Measurements from ENCODE around the gene CACNA1B.

CACNA1B gene

DNA sequence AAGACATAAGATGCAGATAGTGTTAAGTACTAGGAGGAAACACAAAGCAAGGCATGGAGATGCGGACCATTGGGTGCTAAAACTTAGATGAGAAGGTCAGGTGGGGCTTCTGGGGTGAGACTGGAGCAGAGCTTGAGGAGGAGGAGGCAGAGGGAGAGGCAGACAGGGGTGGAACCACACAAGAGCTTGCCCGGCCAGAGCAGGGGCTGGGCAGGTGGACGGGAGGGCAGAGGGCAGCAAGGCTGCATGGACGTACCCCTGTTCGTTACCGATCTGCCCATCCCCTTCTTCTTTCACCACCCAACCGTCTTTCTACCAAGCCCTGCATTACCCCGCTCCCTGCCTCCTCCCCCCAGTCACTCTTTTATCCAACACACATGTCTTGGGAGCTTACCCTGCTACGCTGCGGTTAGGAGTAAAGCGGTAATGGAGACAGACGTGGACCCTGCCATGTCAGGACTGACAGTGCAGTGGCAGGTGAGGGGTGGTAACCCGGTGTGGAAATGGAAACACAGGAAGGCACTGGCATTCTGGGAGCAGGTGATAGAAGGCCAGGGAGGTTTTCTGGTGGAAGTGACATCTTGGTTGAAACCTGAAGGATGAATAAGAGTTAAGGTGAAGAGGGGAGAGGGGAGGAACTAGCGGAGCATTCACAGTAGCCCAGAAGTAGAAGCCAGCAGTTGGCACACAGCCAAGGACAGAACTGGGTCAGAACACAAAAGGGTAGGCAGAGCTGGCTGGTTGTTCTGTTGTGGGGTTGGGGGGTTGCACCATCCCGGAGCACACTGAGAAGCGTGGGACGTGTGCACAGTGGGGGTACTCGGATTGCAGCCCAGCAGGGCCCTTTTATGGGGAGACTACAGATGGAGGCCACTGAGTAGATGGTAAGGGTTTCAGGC is 167.2 kb downstream of the CACNA1B start:
- no peak for DNase-seq

DNA sequence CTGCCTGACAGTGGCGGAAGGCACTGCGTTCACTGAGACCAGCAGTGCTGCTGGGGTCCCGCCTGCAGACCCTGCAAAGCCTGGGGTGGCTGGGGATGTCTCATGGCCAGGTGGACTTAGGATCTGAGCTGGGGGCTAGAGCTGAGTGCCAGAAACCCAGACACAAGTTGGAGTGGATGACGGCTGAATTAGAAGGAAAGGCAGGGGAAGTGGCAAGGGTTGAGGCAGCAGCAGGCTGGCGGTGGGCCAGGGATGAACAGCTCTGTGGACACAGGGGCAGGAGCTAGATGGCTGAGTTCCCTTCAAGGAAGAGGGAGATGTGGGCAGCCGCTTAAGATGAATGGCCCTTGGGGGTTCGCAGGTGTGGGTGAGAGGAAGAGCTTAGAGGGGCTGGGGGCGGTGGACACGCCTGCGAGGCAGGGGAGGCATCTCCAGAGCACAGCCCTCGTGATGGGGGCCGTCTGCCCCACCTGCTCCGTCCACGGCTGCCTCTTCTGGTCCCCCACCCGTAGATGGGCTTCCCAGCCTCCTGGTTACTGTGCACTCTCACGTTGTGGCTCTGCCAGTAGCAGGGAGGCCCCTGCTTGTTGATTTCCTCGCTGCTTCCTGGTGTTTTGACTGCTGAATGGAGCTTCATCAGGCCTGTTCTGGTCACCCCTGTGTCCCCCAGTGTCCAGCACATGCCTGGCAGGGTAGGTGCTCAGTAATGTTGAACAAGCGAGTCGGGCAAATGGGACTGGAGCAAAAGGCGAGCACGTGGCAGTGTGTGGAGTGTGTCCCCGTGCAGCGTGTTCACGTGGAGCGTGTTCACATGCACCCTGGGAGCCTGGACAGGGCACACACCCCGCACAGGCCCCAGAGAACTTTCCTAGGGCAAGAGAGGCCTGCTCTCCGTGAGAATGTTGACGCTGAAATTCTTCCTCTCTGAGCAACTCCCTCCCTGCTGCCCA is 168.2 kb downstream of the CACNA1B start:
- no peak for DNase-seq

DNA sequence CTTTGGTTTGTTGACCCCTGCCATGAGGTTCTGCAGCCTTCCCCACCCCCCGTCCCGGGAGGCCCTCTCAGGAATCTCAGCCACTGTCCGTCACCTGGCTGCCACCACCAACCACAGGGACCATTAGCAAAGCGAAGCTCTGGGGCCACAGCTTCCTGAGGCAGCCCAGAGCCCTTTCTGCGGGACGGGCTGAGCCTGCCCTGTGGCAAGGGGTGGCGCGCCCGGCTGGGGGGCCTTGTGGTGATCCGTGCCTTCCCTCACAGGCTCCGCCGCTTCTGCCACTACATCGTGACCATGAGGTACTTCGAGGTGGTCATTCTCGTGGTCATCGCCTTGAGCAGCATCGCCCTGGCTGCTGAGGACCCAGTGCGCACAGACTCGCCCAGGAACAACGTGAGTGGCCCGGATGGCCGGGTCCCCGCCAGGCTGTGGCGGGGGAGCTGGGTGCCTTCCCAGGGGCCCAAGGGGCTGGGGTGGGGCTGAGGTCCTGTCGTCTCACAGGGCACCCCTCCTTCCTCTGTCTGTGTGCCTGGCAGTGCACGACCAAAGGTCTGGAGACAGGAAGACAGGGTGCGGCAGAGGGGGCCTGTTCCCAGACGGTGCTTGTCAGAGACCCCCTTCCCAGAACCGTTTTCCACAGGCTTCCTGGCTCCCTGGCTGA is 169.2 kb downstream of the CACNA1B start:
- DNase-seq = no peak

DNA sequence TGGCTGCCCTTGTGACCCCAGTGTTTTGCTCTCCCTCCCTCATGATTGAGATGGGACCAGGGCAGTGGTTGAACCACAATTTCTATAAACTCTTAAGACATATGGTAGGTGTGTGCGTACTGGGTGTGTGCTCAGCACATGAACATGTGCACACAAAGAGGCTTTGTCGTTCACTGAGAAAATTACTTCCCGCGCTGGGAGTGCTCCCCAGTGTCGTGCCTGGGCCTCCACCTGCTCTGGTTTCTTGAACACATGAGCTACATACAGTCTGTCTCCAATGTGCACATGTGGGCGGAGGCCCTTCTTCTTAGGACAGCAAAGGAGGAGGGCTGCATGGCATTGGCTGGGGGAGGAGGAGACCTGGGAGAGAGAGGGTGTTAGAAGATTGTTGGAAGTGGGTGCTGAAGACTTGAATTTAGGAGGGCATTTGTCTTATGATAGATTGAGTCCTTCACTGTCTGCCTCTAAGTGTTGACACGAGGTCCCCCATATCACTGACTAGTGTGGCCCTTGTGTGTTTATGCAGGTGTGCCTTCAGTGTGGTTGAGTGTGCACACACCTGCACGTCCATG is 170.0 kb downstream of the CACNA1B start:
- DNase-seq = no peak

DNA sequence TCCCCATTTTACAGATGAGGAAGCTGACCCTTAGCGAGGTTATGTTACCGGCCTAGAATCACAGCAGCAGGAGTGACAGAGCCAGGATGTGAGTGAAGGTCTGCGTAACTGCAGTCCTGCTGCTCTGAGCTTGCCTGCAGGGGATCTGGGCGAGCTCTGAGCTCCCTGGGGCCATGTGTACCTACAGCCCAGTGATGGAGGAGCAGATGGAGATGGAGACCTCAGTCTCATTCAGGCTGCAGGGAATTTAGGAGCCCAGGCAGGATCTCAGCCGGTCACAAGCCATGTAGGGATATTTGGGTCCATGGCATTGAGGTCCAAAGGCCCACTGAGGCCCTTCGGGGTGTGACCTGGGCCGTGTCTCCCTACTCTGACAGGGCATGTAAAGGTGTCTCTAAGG is 170.6 kb downstream of the CACNA1B start:
- DNase-seq = no peak

DNA sequence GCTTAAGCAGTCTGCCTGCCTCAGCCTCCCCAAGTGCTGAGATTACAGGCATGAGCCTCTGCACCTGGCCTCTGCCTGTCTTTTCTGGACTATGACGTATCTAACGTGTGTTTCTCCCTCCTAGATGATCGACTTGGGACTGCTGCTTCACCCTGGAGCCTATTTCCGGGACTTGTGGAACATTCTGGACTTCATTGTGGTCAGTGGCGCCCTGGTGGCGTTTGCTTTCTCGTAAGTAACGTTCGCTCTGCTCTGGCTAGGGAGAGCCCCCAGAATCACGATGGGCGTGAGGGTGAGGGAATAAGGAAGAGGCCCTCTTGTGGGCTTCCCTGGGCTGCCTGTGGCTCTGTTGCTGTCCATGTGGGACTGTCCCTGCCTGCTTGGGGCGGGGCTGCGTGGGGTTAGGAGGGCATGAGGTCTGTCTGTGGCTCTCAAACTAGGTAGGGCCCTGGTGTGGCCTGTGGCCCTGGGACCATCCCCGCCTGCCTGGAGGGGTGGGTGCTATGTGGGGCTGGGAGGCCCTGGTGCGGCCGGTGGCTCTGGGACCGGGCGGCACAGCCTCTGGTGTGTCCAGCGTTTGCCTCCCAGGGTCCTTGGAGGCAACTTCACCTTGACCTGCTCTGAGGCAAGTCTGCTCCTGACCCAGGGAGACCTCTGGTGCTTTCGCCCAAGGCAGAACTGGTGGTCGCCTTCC is 171.7 kb downstream of the CACNA1B start:
- no peak for DNase-seq

DNA sequence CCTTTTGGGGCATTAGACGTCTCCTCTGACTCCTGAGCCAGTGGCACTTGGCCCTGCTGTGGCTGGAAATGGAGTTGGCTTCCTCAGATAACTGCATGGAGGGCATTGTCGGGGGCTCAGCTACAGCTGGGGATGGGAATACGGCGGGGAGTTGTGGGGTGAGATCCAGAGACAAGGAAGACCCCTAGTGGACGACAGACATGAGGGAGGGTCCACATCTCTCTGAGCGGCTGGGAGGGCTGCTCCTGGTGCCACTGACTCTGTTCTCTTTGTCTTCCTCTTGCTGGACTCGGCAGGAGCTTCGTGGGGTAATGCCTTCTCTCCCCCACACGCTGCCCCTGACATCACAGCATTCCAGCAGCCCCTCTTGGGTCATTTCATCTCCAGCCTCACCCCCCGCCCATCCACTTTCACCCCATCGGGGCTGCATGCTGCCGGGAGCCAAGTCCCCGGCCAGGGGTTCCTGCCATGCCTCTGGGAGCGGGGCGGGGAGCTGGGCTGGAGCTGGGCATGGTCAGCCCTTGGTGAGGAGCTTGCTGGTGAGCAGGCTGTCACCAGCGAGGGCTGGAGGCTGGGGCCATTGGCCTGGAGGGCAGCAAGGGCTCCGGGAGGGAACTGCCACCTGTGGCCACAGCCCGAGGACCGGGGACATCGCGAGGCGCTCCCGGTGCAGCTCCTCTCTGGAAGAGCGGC is 172.3 kb downstream of the CACNA1B start:
- no peak for DNase-seq

DNA sequence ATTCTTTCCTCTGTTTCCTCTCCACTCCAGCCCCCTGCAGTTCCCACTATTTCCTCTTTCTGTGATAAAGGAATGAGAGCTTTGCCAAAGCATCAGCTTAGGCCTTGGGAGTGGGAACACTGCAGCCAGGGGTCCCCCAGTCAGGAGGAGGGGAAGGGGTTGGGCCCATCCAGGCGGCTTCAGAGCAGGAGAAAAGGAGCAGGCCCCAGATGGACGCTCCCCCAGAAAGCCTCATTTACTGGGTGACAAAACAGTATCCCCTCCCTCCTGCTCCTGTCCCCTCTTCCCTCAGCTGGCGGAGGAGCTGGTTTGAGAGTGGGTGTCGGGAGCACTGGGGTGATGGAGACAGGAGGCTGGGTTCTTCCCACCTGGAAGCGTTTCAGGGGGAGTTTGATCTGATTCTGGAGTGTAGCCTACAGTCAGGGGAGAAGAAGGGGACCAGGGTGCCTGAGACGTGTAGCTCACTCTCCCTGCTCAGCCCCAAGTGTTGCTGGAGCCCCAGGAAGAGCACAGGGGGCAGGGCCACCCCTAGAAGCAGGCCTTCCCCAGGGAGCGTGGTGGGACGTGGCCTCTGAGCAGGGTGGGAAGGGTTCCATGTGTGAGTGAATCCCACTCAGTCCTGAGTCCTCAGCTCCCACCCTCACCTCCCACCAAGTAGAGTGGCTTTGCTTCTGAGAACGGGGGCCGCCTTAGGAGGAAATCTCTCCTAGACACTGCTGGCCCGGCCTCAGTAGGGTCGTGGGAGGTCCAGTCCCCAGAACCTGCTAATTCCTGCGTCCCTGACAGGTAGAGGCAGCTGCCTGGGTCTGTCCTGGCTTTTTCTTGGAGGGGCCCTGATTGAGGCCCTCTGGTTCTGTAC is 173.1 kb downstream of the CACNA1B start:
- DNase-seq = no peak

DNA sequence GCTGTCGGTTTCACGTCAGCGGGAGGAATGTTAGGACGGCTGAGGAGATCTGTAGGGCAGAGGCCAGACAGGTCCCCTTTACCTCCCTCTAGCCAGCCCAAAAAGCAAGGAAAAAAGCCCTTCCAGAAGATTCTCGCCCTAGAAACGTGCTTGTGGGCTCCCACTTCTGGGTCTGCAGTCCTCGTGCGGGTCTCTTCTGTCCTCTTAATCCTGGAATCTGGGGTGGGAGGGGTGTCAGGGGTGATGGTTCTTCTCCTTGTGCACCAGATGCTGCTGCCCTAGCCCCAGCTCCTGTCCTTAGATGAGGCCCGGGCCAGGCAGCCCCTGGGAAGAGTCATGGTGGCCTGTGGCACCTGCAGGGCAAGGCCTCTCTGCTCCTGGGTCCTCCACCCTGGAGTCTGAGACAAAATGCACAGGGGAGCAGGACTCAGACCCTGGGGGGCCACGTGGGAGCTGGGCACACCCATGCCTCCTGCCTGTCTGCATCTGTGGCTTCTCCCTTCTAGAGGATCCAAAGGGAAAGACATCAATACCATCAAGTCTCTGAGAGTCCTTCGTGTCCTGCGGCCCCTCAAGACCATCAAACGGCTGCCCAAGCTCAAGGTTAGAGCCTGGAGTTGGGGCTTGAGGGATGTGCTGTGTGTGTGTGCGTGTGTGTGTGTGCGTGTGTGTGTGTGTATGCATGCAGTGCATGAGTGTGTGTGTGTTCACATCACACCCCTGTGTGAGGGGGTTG is 174.2 kb downstream of the CACNA1B start:
- no peak for DNase-seq

DNA sequence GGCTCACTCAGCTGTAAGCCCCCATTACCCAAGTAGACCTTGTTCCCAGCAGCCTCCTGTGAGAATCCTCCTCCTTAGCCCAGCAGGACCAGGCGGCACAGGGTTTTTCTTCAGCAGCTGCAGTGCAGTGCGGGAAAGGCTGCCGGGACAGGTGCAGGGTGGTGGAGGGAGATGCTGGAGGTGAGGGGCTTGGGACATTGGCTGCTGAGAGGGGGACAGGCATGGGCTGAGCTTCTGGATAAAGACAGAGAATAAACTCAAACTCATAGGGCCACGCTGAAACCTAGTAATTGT is 174.7 kb downstream of the CACNA1B start:
- DNase-seq = no peak

DNA sequence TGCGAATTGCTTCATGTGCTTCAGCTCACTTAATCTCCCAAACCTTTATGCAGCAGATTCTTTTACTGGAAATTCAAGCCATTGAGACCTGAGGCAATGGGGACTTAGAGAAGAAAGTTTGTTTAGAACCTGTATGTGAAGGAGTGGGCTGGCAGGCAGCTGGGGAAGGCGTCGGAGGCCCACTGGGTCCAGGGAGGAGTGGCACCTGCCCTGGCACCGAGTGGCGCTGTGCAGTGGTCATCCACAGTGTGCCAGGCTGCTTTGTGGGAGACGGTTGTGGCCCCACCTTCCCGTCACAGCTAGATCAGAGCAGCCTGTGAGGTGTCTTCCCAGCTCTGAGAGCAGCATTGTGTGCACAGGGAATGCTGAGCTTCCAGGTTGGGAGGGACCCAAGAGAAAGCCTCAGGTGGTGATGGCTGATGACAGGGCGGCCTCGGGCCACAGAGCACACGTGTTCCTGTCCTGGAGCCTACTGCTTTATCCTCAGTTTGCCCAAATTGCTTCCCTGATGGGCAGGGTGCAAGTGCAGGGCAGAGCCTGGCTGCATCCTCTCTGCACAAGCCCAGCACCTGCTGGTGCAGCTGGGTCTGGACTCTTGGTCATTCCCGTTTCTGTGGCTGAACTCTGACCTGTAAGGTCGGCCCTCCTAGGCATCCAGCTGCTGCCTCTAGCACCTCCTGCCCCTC is 175.2 kb downstream of the CACNA1B start:
- DNase-seq = no peak

DNA sequence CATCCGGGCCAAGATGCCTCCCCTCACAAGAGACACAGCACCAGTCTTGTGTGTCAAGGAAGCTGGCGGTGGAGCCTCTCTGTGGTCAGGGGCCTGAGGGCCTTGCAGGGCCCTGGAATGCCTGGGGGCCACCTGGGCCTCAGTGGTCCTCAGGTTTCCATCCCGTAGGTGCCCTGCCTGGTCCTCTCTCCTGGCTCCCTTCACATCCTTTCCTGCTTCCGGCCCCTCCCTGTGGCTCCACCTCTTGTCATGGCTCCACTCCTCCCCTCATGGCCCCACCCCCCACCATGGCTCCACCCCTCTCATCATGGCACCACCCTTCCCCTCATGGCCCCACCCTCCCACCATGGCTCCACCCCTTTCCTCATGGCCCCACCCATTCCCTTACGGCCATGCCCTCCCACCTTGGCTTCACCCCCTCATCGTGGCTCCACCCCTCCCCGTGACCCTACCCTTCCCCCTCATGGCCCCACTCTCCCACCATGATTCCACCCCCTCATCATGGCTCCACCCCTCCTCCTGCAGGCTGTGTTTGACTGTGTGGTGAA is 175.8 kb downstream of the CACNA1B start:
- no peak for DNase-seq

DNA sequence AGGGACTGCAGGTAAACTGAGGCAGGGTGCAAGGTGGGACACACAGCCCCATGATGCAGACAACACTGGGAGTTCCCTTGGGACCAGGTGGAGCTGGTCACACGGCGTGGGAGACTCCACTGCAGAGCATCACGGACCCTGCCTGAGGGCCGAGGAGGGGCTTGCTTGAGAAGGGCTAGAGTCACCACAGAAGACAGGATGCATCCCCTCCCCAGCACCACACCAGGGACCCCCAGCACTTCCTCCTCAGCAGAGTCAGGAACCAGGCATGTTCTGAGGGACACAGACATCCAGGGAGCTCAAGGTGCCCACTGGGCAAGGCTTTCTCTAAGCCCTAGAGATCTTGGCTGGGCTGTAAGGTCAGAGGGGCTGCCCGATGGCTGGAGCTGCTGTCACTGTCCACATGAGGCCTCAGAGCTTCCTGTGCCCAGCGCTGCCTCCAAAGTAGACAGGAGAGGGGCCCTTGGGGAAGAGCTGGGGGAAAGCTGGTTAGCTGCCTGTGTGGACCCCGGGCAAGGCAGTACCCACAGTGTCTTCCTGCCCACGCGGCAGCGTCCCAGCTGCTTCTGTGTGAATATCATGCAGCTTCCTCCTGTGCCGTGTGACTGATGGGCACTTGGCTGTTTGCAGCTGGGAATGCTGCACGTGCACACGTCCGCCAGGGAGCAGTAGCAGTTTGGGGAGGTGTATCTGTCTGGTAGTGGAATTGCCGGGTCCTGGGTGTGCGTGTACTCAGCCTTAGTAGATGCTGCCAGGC is 176.6 kb downstream of the CACNA1B start:
- DNase-seq = no peak

DNA sequence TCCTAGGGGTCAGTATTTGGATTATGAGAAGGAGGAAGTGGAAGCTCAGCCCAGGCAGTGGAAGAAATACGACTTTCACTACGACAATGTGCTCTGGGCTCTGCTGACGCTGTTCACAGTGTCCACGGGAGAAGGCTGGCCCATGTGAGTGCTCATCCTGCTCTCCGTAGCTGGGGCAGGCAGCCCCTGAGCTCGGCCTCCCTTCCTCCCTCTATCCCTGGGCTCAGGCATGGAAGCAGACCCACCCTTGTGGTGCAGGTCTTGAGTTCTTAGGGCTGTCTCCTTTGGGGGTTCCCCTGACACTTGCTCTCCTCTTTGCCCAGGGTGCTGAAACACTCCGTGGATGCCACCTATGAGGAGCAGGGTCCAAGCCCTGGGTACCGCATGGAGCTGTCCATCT is 180.1 kb downstream of the CACNA1B start:
- DNase-seq = no peak

DNA sequence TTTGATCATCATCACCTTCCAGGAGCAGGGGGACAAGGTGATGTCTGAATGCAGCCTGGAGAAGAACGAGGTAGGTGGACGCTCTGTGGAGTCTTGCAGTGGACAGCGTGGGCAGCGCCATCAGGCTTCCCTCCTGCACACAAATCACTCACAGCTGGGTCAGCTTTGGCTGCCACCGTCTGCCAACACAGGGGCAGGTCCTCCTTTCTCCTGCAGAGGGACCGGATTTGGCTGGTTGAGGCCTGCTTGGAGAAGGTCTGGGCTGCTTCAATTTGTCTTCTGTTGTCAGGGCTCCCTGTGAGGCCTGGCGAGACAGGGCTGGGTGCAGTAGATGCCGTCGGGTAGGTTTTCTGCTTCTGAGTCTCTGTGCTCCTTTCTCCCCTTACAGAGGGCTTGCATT is 180.6 kb downstream of the CACNA1B start:
- no peak for DNase-seq

DNA sequence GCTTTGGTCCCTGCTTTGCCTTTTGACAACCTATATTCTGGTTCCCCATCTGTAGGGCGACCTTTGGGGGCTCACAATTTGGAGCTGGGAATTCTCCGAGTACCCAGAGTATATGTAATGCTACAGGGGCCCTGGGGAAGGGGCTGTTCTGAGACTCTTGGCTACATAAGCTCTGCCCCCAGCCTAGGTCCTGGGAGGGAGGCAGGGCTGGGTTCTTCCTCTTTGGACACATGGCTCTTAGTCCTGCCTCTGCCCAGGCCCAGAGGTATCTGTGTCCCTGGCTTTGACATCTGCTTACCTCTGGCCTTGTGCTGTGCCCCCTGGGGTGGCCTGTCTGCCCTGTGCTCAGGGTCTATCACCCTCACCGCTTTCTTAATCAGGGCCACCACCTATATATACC is 181.6 kb downstream of the CACNA1B start:
- DNase-seq = no peak

DNA sequence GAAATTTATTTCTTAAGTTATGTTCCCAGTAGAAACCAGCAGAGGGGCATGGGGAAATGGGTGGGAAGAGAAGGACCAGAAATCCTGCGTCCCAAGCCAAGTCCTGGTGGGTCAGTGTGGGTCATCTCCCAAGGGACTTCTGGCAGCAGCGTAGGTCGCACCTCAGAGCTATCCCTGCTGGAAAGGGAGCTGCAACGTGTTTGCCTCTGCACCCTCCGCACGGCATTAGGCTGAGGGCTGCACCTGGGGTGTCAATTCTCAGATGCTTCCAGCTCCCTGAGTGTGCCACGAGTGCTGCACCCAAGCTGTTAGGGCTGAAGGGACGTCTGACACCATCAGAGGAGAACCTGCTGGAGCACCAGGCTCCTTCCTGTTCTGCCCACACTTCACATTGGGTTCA is 182.8 kb downstream of the CACNA1B start:
- no peak for DNase-seq

DNA sequence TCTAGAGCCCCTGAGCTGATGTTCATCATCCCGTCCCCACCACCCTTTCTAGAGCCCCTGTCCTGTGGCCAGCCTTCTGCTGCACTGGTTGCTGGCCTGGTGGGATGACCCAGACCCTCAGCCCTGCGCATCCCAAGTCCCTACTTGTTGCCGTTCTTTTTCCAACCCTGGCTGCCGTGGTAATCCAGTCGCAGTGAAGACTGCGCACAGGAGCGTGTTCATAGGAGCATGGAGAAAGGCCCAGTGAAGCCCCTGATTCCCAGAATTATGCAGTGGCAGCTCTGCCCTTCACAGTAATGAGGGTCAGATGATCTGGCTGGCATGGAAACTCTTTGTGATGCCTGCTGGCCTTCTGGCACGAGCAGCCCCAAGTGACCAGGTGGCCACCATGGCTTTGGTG is 183.3 kb downstream of the CACNA1B start:
- DNase-seq = no peak

DNA sequence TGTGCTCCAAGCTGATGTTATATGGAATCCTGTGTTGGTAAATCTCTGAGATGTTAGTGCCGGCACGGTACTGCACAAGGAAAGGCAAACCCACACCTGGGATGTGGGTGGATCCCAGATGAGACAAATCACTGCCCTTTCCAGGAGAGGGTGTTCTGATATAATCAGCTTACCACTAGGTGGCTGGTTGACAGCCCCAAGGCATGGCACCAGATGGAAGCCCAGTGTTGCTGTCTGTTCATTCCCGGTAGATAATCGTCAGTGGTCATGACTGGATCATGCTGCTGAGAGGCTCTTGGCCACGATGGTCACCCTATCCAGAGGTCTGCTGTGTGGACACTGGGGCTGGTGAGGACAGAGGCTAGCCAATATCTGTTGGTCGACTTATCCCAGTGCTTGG is 184.0 kb downstream of the CACNA1B start:
- DNase-seq = no peak
